Omental fat pad (tissue), 4 donors: ENCODE data around the gene SIN3B. TPM values are rescaled to one million over a fixed set of nuclear protein-coding genes. Genes with fewer than 3 reads are reported as not detected.

Experiments used
- ATAC-seq: fragments of 150-250 bp; one replicate; pipeline ENCODE4 v1.9.1; 2016; ENCODE audit warnings: mild to moderate bottlenecking, moderate library complexity; ENCODE audit not compliant: low FRiP score
- DNase-seq: peaks from one replicate; pipeline ENCODE4 v3.0.0-alpha.2; 2019; ENCODE audit warnings: low spot score
- CTCF ChIP-seq, 3 donors: fragments of 450-650 bp; IDR thresholded peaks; one replicate each; pipeline ENCODE4 v1.5.1; 2016 to 2017; ENCODE audit warnings: antibody characterized with exemption in 3 of 3, mild to moderate bottlenecking in 3 of 3, moderate library complexity in 2 of 3
- total RNA-seq, 4 donors: library from RNA; depleted of rRNA; stranded (reverse); fragments of >200 nt; gene quantifications; one replicate each; pipeline ENCODE4 v1.1.0, GENCODE V29; 2016

Gene SIN3B
- total RNA-seq, 4 donors from 2014 or later = 33.7 to 87.8 (median 44.9) TPM

DNA sequence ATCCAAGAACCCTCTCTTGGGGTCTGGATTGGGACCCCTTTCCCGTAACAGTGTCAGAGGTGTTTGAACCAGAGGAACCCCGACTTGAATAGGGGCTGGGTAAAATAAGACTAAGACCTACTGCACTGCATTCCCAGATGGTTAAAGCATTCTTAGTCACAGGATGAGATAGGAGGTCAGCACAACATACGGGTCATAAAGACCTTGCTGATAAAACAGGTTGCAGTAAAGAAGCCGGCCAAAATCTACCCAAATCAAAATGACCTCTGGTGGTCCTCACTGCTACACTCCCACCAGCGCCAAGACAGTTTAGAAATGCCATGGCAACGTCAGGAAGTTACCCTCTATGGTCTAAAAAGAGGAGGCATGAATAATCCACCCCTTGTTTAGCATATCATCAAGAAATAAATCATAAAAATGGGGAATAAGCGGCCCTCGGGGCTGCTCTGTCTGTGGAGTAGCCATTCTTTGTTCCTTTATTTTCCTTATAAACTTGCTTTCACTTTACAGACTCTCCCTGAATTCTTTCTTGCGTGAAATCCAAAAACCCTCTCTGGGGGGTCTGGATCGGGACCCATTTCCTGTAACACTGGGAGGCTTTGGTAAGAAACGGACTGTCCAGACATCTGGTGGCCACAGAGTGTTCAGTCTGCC is 4.4 kb upstream of the SIN3B start:
- TF ChIP-seq CTCF (IDR thresholded peaks at IDR 0.05) = no peak
- no peak for DNase-seq
- ATAC-seq = no peak

DNA sequence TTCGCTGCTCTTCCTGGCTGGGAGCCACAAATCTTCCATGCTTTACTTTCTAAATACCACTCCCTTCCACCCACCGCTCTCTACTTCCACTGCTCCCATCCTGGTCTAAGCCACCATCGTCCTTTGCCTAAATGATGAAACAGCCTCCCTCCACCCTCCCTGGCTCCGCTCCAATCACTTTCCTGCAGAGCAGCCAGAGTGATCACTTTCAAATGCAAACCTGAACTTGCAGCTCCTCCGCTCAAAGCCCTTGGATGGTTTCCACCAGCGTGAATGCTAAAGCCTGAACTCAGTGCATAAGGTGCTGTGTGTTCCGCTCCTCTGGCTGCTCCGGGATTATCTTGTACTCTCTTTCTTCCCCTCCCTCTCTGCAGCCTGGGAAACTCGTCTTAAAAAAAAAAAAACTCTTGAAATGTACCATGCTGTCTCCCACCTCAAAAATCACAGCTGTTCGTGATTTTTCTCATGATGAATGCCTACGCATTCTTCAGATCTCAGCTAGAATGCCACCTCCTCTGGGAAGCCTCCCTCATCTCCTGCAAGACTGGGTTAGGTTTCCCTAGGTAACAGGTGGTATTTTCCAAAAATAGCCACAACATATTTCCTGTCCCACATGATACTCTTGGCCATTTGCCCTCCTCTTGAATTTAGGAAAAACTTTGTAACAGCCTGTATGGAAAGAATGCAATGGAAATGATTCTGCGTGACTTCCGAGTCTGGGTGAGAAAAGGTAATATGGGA is 3.7 kb upstream of the SIN3B start:
- TF ChIP-seq CTCF (IDR thresholded peaks at IDR 0.05) = no peak
- ATAC-seq (peak; percentile 56), DNase-seq (peak; percentile 29)

- TF ChIP-seq CTCF (IDR thresholded peaks at IDR 0.05) = no peak
- ATAC-seq (no peak), DNase-seq (no peak)
These were observed 658 bp downstream of the SIN3B start for GRCh38 chr19:16829822-16830289.

- no peak for DNase-seq
- TF ChIP-seq CTCF (IDR thresholded peaks at IDR 0.05) = no peak
- ATAC-seq = no peak
These were observed 1.5 kb downstream of the SIN3B start for GRCh38 chr19:16830679-16831078.

- ATAC-seq (no peak), DNase-seq (no peak)
- TF ChIP-seq CTCF (IDR thresholded peaks at IDR 0.05) = no peak
These were observed 2.3 kb downstream of the SIN3B start for GRCh38 chr19:16831531-16831930.

- DNase-seq = no peak
- no peak for TF ChIP-seq CTCF (IDR thresholded peaks at IDR 0.05)
These were observed 5.5 kb downstream of the SIN3B start for GRCh38 chr19:16834747-16835146.

More at GRCh38 chr19:16834747-16835146, 5.5 kb downstream of the SIN3B start:
- ATAC-seq = no peak
